Prostate gland (tissue), 2 donors: Measurements from ENCODE around the gene PMFBP1. TPM values are rescaled to one million over a fixed set of nuclear protein-coding genes. Genes with fewer than 3 reads are reported as not detected.

ENCODE experiments used
- DNase-seq: peaks from one replicate; pipeline ENCODE4 v3.0.0-alpha.2; 2019; ENCODE audit warnings: low spot score
- H3K27ac ChIP-seq, 2 donors: fragments of 200-600 bp; sonication (generic); 2 replicates each; pipeline ENCODE4 v1.5.1; 2017 to 2019
- H3K27me3 ChIP-seq: fragments of 200-600 bp; sonication (generic); replicated peaks from 2 replicates; pipeline ENCODE4 v1.5.1; 2019; ENCODE audit not compliant: insufficient read depth
- H3K36me3 ChIP-seq, 2 donors: fragments of 200-600 bp; sonication (generic); 1 replicate in 1 of 2; 2 replicates in 1 of 2; pipeline versions ENCODE4 v1.5.1 to v1.8.1; 2017 to 2019
- H3K4me1 ChIP-seq: fragments of 200-600 bp; sonication (generic); replicated peaks from 2 replicates; pipeline ENCODE4 v1.5.1; 2019
- H3K4me3 ChIP-seq, 2 donors: fragments of 200-600 bp; sonication (generic); 2 replicates each; pipeline ENCODE4 v1.5.1; 2017 to 2019
- H3K9me3 ChIP-seq: fragments of 200-600 bp; sonication (generic); 2 replicates; pipeline ENCODE4 v1.5.1; 2017
- POLR2A ChIP-seq: fragments of 450-650 bp; IDR thresholded peaks from one replicate; pipeline ENCODE4 v1.6.1; 2016; ENCODE audit warnings: antibody characterized with exemption, mild to moderate bottlenecking
- POLR2AphosphoS5 ChIP-seq: sonication (generic); formaldehyde crosslinking; IDR thresholded peaks from one replicate; pipeline ENCODE4 v1.6.1; 2017; ENCODE audit warnings: antibody characterized with exemption
- WGBS: methylation state at CpG from one replicate; pipeline ENCODE4 v1.1.5; 2018; 5-methylcytosine and 5-hydroxymethylcytosine counted together
- intact Hi-C: fragments of 100-400 bp; cut with DNase I; formaldehyde crosslinking; loops from one replicate; pipeline ENCODE4 v1.14.2; 2022
- total RNA-seq, 2 donors: library from RNA; depleted of rRNA; stranded (reverse); fragments of >200 nt; gene quantifications; one replicate each; pipeline ENCODE4 v1.1.0, GENCODE V29; 2016
- TF ChIP-seq, protein P1 (sequence below), 4 experiments: fragments of 200-600 bp in 2 of 4; fragments of 450-650 bp in 2 of 4; sonication (generic) in 2 of 4; IDR thresholded peaks; 1 replicate in 3 of 4; 2 replicates in 1 of 4; pipeline ENCODE4 v1.5.1; 2016 to 2019; ENCODE audit warnings: antibody characterized with exemption in 4 of 4, mild to moderate bottlenecking in 2 of 4, moderate library complexity in 2 of 4

The PMFBP1 gene
- total RNA-seq, 2 donors from 2014 or later, result 1.7 to 5.2 TPM

DNA sequence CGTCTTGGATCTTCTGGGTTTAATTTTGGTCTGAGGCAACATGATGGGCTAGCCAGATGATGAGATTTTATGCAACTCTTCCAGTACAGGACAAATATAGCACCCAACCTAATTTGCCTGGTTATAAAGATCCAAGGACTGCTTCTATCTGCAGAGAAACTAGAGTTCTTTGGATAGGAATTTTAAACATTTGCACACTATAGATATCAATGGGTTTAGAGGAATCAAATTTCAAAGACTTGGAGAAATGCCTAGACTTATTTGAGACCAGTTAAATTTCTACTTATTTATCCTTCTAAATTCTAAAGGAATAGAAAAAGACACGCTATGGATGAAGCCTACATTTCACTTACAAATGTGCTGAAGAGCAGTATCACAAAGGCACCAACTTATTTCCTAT, 12.6 kb downstream of the PMFBP1 start:
- no peak for DNase-seq
- no peak overlapping the region for H3K4me3 ChIP-seq
- intact Hi-C loops, result no loop called here
- no peaks in the 10 kb centered on the region for H3K36me3 ChIP-seq
- H3K27ac ChIP-seq, result no peak overlapping the region
- WGBS, result 28% methylated on average over 2 of the region's 2 CpGs
- no peaks in the 10 kb centered on the region for H3K9me3 ChIP-seq
- no peaks in the 10 kb centered on the region for H3K4me1 ChIP-seq
- no peaks in the 10 kb centered on the region for H3K27me3 ChIP-seq
- no peak for TF ChIP-seq POLR2A

DNA sequence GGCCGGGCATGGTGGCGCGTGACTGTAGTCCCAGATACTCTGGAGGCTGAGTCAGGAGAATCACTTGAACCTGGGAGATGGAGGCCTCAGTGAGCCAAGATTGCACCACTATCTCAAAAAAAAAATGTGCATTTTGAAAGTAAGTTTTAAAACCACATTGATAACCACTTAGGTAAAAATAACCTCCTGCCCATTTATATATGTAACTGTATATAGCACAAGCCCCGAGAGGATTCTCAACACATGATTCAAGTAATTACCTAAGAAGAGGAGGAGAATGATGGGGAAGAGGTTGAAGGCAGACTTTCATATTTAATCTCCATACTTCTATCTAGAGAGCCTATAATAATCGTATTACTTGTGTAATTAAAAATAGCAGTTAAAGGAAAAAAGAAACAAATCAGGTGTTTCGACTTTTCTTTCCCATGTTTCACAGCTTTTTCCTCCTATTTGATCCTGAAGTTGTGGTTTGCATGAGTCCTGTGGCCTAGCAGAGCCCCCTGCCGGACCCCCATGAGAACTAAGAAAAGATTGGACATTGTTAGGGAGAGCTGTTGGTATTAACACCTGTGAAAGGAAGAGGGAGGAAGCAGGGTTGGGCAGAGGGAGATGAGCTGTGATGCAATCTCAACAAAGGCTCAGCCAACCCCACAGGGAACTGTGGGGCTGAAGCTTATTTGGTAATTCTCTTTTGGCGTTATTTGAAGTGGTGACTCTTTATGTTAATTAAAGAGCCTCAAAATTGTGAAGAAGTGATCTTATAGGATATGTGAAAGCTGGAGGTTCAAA, 22.1 kb downstream of the PMFBP1 start:
- intact Hi-C loops, result no loop called here
- H3K4me1 ChIP-seq, result no peaks in the 10 kb centered on the region
- no peaks in the 10 kb centered on the region for H3K9me3 ChIP-seq
- H3K27me3 ChIP-seq, result no peaks in the 10 kb centered on the region
- no peaks in the 10 kb centered on the region for H3K36me3 ChIP-seq
- H3K27ac ChIP-seq, result no peak overlapping the region
- 74% methylated on average over 8 of the region's 8 CpGs for WGBS
- TF ChIP-seq POLR2AphosphoS5 (no peak), POLR2A (no peak)
- TF ChIP-seq, protein P1, sequence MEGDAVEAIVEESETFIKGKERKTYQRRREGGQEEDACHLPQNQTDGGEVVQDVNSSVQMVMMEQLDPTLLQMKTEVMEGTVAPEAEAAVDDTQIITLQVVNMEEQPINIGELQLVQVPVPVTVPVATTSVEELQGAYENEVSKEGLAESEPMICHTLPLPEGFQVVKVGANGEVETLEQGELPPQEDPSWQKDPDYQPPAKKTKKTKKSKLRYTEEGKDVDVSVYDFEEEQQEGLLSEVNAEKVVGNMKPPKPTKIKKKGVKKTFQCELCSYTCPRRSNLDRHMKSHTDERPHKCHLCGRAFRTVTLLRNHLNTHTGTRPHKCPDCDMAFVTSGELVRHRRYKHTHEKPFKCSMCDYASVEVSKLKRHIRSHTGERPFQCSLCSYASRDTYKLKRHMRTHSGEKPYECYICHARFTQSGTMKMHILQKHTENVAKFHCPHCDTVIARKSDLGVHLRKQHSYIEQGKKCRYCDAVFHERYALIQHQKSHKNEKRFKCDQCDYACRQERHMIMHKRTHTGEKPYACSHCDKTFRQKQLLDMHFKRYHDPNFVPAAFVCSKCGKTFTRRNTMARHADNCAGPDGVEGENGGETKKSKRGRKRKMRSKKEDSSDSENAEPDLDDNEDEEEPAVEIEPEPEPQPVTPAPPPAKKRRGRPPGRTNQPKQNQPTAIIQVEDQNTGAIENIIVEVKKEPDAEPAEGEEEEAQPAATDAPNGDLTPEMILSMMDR (IDR thresholded peaks at IDR 0.05), result no peak
- no peak overlapping the region for H3K4me3 ChIP-seq
- no peak for DNase-seq

DNA sequence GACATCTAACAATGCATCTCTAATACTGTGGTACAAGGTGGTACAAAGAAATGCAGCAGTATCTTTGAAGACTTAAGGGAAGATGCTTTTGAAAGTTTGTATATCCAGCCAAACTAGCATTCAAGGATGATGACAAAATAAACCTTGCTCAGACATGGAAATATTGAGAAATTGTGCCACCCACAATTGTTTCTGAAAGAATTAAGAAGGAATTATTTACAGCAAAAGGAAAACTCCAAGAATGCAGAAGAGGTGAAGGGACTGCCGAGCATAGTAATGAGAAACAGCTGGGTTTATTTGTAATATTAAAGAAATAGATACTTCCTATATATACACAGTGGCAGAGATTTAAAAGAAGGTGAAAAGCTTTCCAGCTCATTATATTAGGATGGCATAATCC, 29.5 kb downstream of the PMFBP1 start:
- Histone ChIP-seq H3K27me3 (no peaks in the 10 kb centered on the region), H3K27ac (no peak overlapping the region), H3K36me3 (no peaks in the 10 kb centered on the region), H3K9me3 (no peaks in the 10 kb centered on the region), H3K4me1 (no peaks in the 10 kb centered on the region), H3K4me3 (no peak overlapping the region)
- intact Hi-C loops, result no loop called here
- 69% methylated on average over 1 of the region's 1 CpG for WGBS
- no peak for DNase-seq
- TF ChIP-seq POLR2AphosphoS5 (no peak), POLR2A (no peak)
- TF ChIP-seq, protein P1 (IDR thresholded peaks at IDR 0.05), result no peak

DNA sequence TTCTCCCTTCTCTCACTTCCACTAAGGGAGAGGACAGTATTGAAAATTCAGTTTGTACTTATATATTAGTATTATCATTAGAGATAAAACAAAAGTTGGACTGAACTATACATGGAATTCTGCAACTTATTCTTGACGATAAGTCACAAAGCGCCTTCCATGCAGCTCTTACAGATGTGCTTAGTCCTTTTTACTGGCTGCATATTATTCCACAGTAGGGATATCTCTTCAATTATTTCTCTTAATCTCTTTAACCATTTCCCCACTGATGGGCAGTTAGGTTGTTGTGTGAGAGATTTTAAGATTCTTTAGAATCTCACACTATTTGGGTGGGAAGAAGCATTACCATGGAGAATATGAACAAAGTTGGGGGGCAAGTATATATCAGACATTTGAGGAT, 32.0 kb downstream of the PMFBP1 start:
- DNase-seq, result no peak
- TF ChIP-seq POLR2AphosphoS5 (no peak), POLR2A (no peak)
- TF ChIP-seq, protein P1 (IDR thresholded peaks at IDR 0.05), result no peak
- no peak overlapping the region for H3K27ac ChIP-seq
- H3K27me3 ChIP-seq, result no peaks in the 10 kb centered on the region
- H3K4me3 ChIP-seq, result no peak overlapping the region
- H3K4me1 ChIP-seq, result no peaks in the 10 kb centered on the region
- H3K36me3 ChIP-seq, result no peaks in the 10 kb centered on the region
- 92% methylated on average over 2 of the region's 2 CpGs for WGBS
- intact Hi-C loops, result no loop called here
- H3K9me3 ChIP-seq, result no peaks in the 10 kb centered on the region

DNA sequence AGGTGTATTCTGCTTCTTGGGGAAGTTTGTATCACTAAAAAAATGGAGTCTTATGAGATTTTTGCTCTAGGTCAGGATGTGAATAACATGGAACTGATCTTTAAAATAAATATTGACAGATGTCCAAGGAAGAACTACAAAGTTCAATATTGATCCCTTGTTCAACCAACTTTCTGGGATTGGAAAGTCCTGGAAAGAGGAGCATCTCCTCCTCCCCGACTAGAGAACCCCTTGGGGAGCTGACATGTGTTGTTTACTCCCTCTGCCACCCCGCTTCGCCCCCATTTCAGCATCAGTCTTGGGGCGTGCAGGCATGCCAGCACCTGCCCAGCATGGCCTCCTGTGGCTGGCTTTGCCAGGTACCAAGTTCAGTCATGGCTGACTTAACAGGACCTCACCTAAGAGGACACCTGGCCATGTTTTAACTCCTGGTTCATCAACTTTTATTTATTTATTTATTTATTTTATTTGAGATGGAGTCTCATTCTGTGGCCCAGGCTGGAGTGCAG, 33.8 kb downstream of the PMFBP1 start:
- no peaks in the 10 kb centered on the region for H3K4me1 ChIP-seq
- intact Hi-C loops, result no loop called here
- no peaks in the 10 kb centered on the region for H3K9me3 ChIP-seq
- DNase-seq, result no peak
- no peaks in the 10 kb centered on the region for H3K36me3 ChIP-seq
- TF ChIP-seq POLR2A, result no peak
- TF ChIP-seq, protein P1 (IDR thresholded peaks at IDR 0.05), result no peak
- TF ChIP-seq POLR2AphosphoS5, result no peak
- H3K27me3 ChIP-seq, result no peaks in the 10 kb centered on the region
- no peak overlapping the region for H3K27ac ChIP-seq
- no peak overlapping the region for H3K4me3 ChIP-seq
- WGBS, result 96% methylated on average over 4 of the region's 4 CpGs
